PC-3 (cell line): Measurements from ENCODE around the gene MSL3. TPM values are rescaled to one million over a fixed set of nuclear protein-coding genes. Genes with fewer than 3 reads are reported as not detected.

Experiments
- ATAC-seq: fragments of 200-7000 bp; cut with Tn5 transposase; 2 replicates; pipeline ENCODE4 v1.9.1; 2020; ENCODE audit warnings: mild to moderate bottlenecking, moderate library complexity
- BruUV-seq: library from RNA; stranded (reverse); fragments of 400-500 nt; replicated peaks from 2 replicates; lab custom pipeline; 2021; lab: Mats Ljungman, UMichigan
- CTCF ChIA-PET: fragments of 300-600 bp; sonication (Branson Sonifier 250); formaldehyde crosslinking; loops from one replicate; lab custom pipeline; 2022; ENCODE audit warnings: antibody characterized with exemption; lab: Charles Lee
- POLR2A ChIA-PET: fragments of 300-600 bp; sonication (Branson Sonifier 250); formaldehyde crosslinking; loops from one replicate; lab custom pipeline; 2022; ENCODE audit warnings: antibody characterized with exemption; ENCODE audit not compliant: unreplicated experiment; lab: Charles Lee
- DNase-seq: peaks from one replicate; pipeline ENCODE4 v3.0.0-alpha.2; 2015
- H2AFZ ChIP-seq: fragments of 300-600 bp; sonication (generic); 2 replicates; pipeline ENCODE4 v1.6.0; 2016; ENCODE audit warnings: antibody characterized with exemption, low read length
- H3F3A ChIP-seq: fragments of 300-600 bp; sonication (generic); one replicate; pipeline ENCODE4 v1.6.0; 2017; ENCODE audit warnings: antibody characterized with exemption, low read length, control low read depth, mild to moderate bottlenecking; ENCODE audit not compliant: unreplicated experiment
- H3K27ac ChIP-seq: fragments of 300-600 bp; sonication (generic); 2 replicates; pipeline ENCODE4 v1.5.1; 2016; ENCODE audit warnings: mild to moderate bottlenecking, low read length
- H3K27me3 ChIP-seq: fragments of 300-600 bp; sonication (generic); 2 replicates; pipeline ENCODE4 v1.6.1; 2016; ENCODE audit warnings: low read length, mixed read lengths
- H3K36me3 ChIP-seq: fragments of 300-600 bp; sonication (generic); 2 replicates; pipeline ENCODE4 v1.6.1; 2016; ENCODE audit warnings: low read depth, mixed run types, low read length, mixed read lengths
- H3K4me1 ChIP-seq: fragments of 300-600 bp; sonication (generic); 2 replicates; pipeline ENCODE4 v1.5.1; 2016; ENCODE audit warnings: low read length; ENCODE audit not compliant: insufficient read depth
- H3K4me2 ChIP-seq: fragments of 300-600 bp; sonication (generic); 2 replicates; pipeline ENCODE4 v1.6.0; 2016; ENCODE audit warnings: low read length
- H3K4me3 ChIP-seq: fragments of 300-600 bp; sonication (generic); 2 replicates; pipeline ENCODE4 v1.5.1; 2016; ENCODE audit warnings: mild to moderate bottlenecking, low read length, mixed read lengths
- H3K79me2 ChIP-seq: fragments of 300-600 bp; sonication (generic); 2 replicates; pipeline ENCODE4 v1.6.1; 2017; ENCODE audit warnings: low read length, mixed read lengths
- H3K9ac ChIP-seq: fragments of 300-600 bp; sonication (generic); 2 replicates; pipeline ENCODE4 v1.6.0; 2016; ENCODE audit warnings: mild to moderate bottlenecking, low read length
- H3K9me2 ChIP-seq: fragments of 300-600 bp; sonication (generic); replicated peaks from 2 replicates; pipeline ENCODE4 v1.6.1; 2016; ENCODE audit warnings: mixed run types, low read length, mixed read lengths
- H3K9me3 ChIP-seq: fragments of 300-600 bp; sonication (generic); 2 replicates; pipeline ENCODE4 v1.6.1; 2016; ENCODE audit warnings: low read length, mixed read lengths
- H4K20me1 ChIP-seq: fragments of 300-600 bp; sonication (generic); 2 replicates; pipeline ENCODE4 v1.6.1; 2016; ENCODE audit warnings: low read length, mixed read lengths
- EZH2 ChIP-seq: fragments of 300-600 bp; sonication (generic); IDR thresholded peaks from one replicate; pipeline ENCODE4 v1.6.1; 2017; ENCODE audit warnings: antibody characterized with exemption, mild to moderate bottlenecking, low read length; ENCODE audit not compliant: unreplicated experiment
- EZH2phosphoT487 ChIP-seq: fragments of 300-600 bp; sonication (generic); IDR thresholded peaks from 2 replicates; pipeline ENCODE4 v1.6.1; 2018; ENCODE audit warnings: mild to moderate bottlenecking, antibody characterized with exemption, low read length, borderline replicate concordance
- intact Hi-C: fragments of 100-400 bp; cut with micrococcal nuclease; formaldehyde crosslinking; loops from 2 replicates; pipeline ENCODE4 v1.9.0; 2023
- total RNA-seq: library from RNA; depleted of rRNA; stranded (reverse); fragments of >200 nt; gene quantifications from 2 replicates; pipeline ENCODE4 v1.2.3, GENCODE V29; 2014
- TF ChIP-seq, protein P1 (sequence below): fragments of 300-600 bp; sonication (generic); conservative IDR thresholded peaks from 2 replicates; pipeline ENCODE4 v1.5.1; 2017; ENCODE audit warnings: antibody characterized with exemption, low read depth, mild to moderate bottlenecking, low read length

The MSL3 gene
- total RNA-seq, 1 experiment from 2014 or later: 30.3 TPM

DNA sequence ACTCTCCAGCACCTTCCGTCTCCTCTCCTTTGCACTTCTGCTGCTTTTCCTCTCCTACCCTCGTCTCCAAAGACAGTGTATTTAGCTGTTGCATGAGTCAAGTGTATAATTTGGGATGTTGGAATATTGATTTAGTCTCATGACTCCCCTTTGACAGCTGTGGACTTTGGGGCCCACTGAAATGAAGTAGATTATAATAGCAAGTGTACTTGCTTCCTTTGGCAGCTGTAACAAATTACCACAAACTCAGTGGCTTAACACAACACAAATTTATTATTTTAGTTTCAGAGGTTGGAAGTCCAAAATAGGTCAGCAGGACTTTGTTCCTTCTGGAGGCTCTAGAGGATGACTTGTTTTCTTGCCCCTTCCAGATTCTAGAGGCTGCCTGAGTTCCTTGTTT, 29.5 kb upstream of the MSL3 start:
- DNase-seq: no peak
- H4K20me1 ChIP-seq: no peaks in the 10 kb centered on the region
- H3K79me2 ChIP-seq: no peaks in the 10 kb centered on the region
- TF ChIP-seq, protein P1, sequence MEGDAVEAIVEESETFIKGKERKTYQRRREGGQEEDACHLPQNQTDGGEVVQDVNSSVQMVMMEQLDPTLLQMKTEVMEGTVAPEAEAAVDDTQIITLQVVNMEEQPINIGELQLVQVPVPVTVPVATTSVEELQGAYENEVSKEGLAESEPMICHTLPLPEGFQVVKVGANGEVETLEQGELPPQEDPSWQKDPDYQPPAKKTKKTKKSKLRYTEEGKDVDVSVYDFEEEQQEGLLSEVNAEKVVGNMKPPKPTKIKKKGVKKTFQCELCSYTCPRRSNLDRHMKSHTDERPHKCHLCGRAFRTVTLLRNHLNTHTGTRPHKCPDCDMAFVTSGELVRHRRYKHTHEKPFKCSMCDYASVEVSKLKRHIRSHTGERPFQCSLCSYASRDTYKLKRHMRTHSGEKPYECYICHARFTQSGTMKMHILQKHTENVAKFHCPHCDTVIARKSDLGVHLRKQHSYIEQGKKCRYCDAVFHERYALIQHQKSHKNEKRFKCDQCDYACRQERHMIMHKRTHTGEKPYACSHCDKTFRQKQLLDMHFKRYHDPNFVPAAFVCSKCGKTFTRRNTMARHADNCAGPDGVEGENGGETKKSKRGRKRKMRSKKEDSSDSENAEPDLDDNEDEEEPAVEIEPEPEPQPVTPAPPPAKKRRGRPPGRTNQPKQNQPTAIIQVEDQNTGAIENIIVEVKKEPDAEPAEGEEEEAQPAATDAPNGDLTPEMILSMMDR: no peak
- TF ChIP-seq EZH2phosphoT487 (no peak), EZH2 (no peak)
- H3K9ac ChIP-seq: no peak overlapping the region
- no peak overlapping the region for H3K4me2 ChIP-seq
- ChIA-PET POLR2A (no interaction called here), CTCF (no interaction called here)
- no peaks in the 10 kb centered on the region for H3F3A ChIP-seq
- no peaks in the 10 kb centered on the region for H3K9me2 ChIP-seq
- H3K4me3 ChIP-seq: no peak overlapping the region
- BruUV-seq: no TSS peak
- no peaks in the 10 kb centered on the region for H3K9me3 ChIP-seq
- ATAC-seq: no peak
- H3K27ac ChIP-seq: no peak overlapping the region
- intact Hi-C loops: no loop called here
- H3K36me3 ChIP-seq: no peaks in the 10 kb centered on the region
- no peaks in the 10 kb centered on the region for H3K4me1 ChIP-seq
- H2AFZ ChIP-seq: no peak overlapping the region
- no peaks in the 10 kb centered on the region for H3K27me3 ChIP-seq

DNA sequence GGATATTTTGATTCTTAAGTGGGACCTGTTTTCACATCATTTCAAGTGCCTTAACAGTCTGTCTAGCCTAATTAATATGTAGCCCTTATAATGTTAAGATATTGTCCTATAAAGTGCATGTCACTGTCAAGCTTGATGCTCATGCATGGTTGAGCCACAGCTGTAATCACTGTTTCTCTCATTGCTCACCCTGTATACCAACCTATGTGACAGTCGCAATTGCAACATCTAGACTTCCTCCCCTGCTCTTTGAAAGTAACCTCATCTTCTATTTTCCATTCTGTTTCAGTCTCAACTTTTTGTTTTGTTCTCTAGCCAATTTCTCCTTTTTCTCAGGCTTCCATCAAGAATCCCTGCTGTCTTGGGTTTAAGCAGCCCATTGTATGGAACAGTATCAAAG, 24.4 kb upstream of the MSL3 start:
- Histone ChIP-seq H3F3A (no peaks in the 10 kb centered on the region), H3K27ac (no peak overlapping the region), H3K27me3 (no peaks in the 10 kb centered on the region; the same call in 1 of the 2 replicates), H2AFZ (no peak overlapping the region), H3K9ac (no peak overlapping the region), H3K4me3 (no peak overlapping the region), H3K36me3 (no peaks in the 10 kb centered on the region), H3K79me2 (no peaks in the 10 kb centered on the region), H3K9me2 (no peaks in the 10 kb centered on the region), H3K4me1 (no peaks in the 10 kb centered on the region), H3K9me3 (no peaks in the 10 kb centered on the region), H3K4me2 (no peak overlapping the region), H4K20me1 (no peaks in the 10 kb centered on the region)
- TF ChIP-seq EZH2phosphoT487: no peak
- no peak for TF ChIP-seq EZH2
- TF ChIP-seq, protein P1: no peak
- intact Hi-C loops: no loop called here
- DNase-seq (no peak), ATAC-seq (no peak)
- CTCF ChIA-PET: no interaction called here
- POLR2A ChIA-PET: no interaction called here
- BruUV-seq: no TSS peak

DNA sequence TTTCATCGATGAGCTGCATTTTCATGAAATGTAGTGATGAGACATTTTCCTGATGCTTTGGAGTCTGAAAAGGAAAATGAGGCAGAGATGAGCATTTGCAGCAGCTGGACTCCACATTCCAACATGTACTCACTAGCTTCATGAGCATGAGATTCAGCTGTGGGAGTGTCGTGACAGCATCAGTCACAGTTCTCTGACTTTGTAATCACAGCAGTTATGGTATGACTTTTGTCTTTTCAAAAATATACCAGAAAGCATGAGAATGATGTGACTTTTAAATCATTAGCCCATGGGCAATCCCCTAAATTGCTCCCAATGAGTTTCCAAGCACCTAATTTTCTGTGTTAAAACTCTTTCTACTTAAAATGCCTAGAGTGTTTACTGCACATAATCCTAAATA, 18.3 kb upstream of the MSL3 start:
- Histone ChIP-seq H4K20me1 (no peaks in the 10 kb centered on the region), H2AFZ (no peak overlapping the region), H3K27ac (no peak overlapping the region), H3K4me3 (no peak overlapping the region), H3K9me3 (no peaks in the 10 kb centered on the region), H3K4me2 (no peak overlapping the region), H3K27me3 (no peaks in the 10 kb centered on the region), H3K4me1 (no peaks in the 10 kb centered on the region), H3F3A (no peaks in the 10 kb centered on the region), H3K36me3 (no peaks in the 10 kb centered on the region), H3K9me2 (no peaks in the 10 kb centered on the region), H3K9ac (no peak overlapping the region), H3K79me2 (no peaks in the 10 kb centered on the region)
- POLR2A ChIA-PET: interaction anchor here (0.5 to 0.7 kb wide), 2 partner anchors 11 to 97 kb away, joined by 3 read pairs; no protein-coding TSS in a partner anchor
- DNase-seq (no peak), ATAC-seq (no peak)
- no TSS peak for BruUV-seq
- intact Hi-C loops: no loop called here
- CTCF ChIA-PET: no interaction called here
- TF ChIP-seq EZH2 (no peak), EZH2phosphoT487 (no peak)
- TF ChIP-seq, protein P1: no peak
